ENCODE data around the gene SLC66A2. TPM values are rescaled to one million over a fixed set of nuclear protein-coding genes. Genes with fewer than 3 reads are reported as not detected.

Gene SLC66A2
- total RNA-seq, 6 experiments from 2014 or later, result 61.6 to 140 (median 95.8) TPM

DNA sequence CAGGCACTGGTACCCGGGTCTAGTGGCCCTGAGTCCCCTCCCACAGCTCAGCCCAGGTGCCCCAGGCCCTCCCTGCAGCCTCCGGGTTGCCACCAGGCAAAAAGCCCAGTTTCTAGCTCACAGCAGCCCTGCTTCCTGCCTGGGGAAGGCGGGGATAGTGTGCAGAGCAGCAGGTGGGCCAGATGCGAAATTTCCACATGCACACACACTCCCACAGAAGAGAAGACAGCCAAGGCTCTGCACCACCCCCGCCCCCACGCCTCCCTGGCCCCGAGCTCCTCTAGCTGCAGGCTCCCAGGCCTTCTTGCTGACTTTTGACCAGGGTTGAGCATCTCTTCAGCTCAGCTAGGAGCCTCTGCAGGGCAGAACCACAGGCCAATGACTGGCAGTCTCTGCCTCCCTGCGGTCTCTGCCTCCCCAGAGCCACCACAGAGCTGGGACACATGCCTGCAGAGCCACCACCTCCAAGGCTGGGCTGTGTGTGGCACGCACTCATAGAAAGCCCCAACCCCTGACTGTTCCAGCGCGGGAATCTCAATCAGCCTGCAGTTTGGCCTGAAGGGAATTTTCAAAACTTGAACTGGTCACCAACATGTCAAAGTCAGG is 7.2 kb downstream of the SLC66A2 start:
- intact Hi-C loops (cut with DNase I), result no loop called here
- H3K9me3 ChIP-seq, result no peaks in the 10 kb centered on the region
- DNase-seq (peak; percentile 52 to 76 (median 73)), ATAC-seq (peak; percentile 3 to 22 (median 8))
- H3K36me3 ChIP-seq, result peaks cover 0 to 26% (median 6%) of the 10 kb centered on the region in 4 donors
- H3K4me1 ChIP-seq, result peaks cover 0 to 91% (median 37%) of the 10 kb centered on the region in 4 donors
- peak overlapping the region in 2 of 3 donors; percentile 83 to 93 for H3K27ac ChIP-seq
- TF ChIP-seq, protein P1, sequence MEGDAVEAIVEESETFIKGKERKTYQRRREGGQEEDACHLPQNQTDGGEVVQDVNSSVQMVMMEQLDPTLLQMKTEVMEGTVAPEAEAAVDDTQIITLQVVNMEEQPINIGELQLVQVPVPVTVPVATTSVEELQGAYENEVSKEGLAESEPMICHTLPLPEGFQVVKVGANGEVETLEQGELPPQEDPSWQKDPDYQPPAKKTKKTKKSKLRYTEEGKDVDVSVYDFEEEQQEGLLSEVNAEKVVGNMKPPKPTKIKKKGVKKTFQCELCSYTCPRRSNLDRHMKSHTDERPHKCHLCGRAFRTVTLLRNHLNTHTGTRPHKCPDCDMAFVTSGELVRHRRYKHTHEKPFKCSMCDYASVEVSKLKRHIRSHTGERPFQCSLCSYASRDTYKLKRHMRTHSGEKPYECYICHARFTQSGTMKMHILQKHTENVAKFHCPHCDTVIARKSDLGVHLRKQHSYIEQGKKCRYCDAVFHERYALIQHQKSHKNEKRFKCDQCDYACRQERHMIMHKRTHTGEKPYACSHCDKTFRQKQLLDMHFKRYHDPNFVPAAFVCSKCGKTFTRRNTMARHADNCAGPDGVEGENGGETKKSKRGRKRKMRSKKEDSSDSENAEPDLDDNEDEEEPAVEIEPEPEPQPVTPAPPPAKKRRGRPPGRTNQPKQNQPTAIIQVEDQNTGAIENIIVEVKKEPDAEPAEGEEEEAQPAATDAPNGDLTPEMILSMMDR (IDR thresholded peaks at IDR 0.05), result no peak
- TF ChIP-seq POLR2A (IDR thresholded peaks at IDR 0.05), result no peak
- no peaks in the 10 kb centered on the region for H3K27me3 ChIP-seq
- H3K4me3 ChIP-seq, result no peak overlapping the region
- 15% methylated on average over 6 of the region's 11 CpGs for WGBS (ENCODE audit: insufficient coverage, low coverage, low lambda C conversion rate, missing lambda C conversion rate)

DNA sequence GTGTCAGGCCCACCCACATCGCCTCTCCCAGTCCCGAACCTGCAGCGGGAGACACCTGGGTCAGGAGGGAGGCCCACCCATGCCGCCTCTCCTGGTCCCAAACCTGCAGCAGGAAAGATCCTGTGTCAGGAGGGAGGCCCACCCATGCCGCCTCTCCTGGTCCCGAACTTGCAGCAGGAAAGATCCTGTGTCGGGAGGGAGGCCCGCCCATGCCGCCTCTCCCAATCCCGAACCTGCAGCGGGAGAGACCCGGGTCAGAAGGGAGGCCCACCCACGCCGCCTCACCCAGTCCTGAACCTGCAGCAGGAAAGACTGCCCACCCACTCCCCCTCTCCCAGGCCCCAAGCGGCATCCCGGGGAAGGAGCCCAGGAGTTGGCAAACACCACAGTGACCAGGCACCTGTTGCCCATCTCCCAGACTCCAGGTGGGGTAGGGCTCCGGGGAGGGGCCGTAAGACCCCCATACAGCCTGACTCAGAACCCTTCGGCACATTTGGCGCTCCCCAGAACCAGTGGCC is 7.8 kb downstream of the SLC66A2 start:
- Histone ChIP-seq H3K4me1 (peaks cover 0 to 91% (median 37%) of the 10 kb centered on the region in 4 donors), H3K27me3 (no peaks in the 10 kb centered on the region), H3K36me3 (peaks cover 0 to 26% (median 6%) of the 10 kb centered on the region in 4 donors), H3K9me3 (no peaks in the 10 kb centered on the region), H3K27ac (peak overlapping the region in 2 of 3 donors; percentile 83 to 93), H3K4me3 (no peak overlapping the region)
- intact Hi-C loops (cut with DNase I), result no loop called here
- 61% methylated on average over 3 of the region's 20 CpGs for WGBS (ENCODE audit: insufficient coverage, low coverage, low lambda C conversion rate, missing lambda C conversion rate)
- DNase-seq (peak in 1 of 3 donors; percentile 49), ATAC-seq (no peak)
- TF ChIP-seq POLR2A (IDR thresholded peaks at IDR 0.05), result no peak
- TF ChIP-seq, protein P1 (IDR thresholded peaks at IDR 0.05), result no peak

DNA sequence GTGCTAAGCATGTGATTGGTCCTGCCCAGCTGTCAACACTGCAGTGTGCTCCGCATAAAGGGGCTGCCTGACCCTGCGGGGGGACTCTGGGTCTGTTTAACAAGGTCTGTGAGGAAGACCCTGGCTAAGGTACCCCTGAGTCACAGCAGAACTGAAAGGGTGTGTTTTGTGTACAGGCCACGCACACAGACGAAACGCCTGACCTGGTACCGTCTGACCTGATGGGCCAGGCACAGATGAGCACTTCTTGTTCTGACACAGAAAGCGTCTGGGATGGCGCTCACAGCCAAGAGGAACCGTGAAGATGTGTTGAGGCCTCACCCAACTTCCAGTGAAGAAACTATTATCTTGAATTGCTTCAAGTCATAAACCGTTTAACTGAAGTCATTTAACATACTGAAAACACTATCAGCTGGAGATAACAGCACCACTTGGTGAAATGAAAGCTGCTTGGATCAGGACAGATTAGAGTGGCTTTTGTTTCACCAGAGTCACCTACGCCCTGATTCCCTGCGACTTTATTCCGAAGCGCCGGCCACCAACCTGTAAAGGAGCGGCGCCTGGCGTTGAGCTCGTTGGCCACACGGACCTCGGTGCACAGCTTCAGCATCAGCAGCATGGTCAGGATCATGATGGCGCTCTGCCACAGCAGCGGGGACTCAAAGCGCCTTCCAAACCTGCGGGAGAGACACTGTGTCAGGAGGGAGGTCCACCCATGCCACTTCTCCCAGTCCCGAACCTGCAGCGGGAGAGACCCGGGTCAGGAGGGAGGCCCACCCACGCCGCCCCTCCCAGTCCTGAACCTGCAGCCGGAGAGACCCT is 8.5 kb downstream of the SLC66A2 start:
- Histone ChIP-seq H3K36me3 (peaks cover 0 to 26% (median 7%) of the 10 kb centered on the region in 4 donors), H3K27me3 (no peaks in the 10 kb centered on the region), H3K27ac (peak overlapping the region in 2 of 3 donors; percentile 83 to 93), H3K4me1 (peaks cover 0 to 91% (median 41%) of the 10 kb centered on the region in 4 donors), H3K9me3 (no peaks in the 10 kb centered on the region), H3K4me3 (no peak overlapping the region)
- intact Hi-C loops (cut with DNase I), result no loop called here
- TF ChIP-seq, protein P1 (IDR thresholded peaks at IDR 0.05), result no peak
- no peak for TF ChIP-seq POLR2A (IDR thresholded peaks at IDR 0.05)
- 45% methylated on average over 13 of the region's 31 CpGs for WGBS (ENCODE audit: insufficient coverage, low coverage, low lambda C conversion rate, missing lambda C conversion rate)
- ATAC-seq (peak in 1 of 4 donors; percentile 10), DNase-seq (peak in 2 of 3 donors; percentile 44 to 51)

DNA sequence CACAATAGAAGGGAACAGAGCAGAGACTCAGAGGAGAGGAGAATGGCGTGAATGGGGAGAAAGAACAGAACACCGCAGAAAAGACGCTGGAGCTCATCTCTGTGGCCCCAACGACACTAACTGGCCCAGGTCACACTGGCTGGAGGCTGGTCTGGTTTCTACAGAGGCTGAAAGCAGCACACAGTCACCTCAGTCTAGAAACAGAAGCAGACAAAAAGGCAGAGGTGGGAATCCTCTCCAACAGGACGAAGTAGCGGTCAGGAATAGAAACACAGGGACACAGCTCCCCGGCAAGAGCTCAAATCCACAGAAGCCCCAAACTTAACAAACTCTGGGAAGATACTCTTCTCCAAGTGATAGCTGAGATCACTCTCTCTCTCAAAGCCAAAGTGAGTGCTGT is 9.2 kb downstream of the SLC66A2 start:
- Histone ChIP-seq H3K9me3 (no peaks in the 10 kb centered on the region), H3K4me1 (peaks cover 0 to 94% (median 43%) of the 10 kb centered on the region in 4 donors), H3K27ac (peak overlapping the region in 2 of 3 donors; percentile 83 to 93), H3K36me3 (peaks cover 0 to 25% (median 7%) of the 10 kb centered on the region in 4 donors), H3K4me3 (peak overlapping the region in 2 of 3 donors; percentile 24 to 29), H3K27me3 (no peaks in the 10 kb centered on the region)
- intact Hi-C loops (cut with DNase I), result no loop called here
- no peak for DNase-seq
- peak in 1 of 4 donors; percentile 0 for ATAC-seq
- WGBS (ENCODE audit: insufficient coverage, low coverage, low lambda C conversion rate, missing lambda C conversion rate), result 33% methylated on average over 7 of the region's 7 CpGs
- no peak for TF ChIP-seq POLR2A (IDR thresholded peaks at IDR 0.05)
